Esophagus mucosa (tissue), 1 donor: ENCODE results near the gene SEH1L. TPM values are rescaled to one million over a fixed set of nuclear protein-coding genes. Genes with fewer than 3 reads are reported as not detected.
"Not testable (repeated sequence)": the region's sequence is repeated elsewhere in the genome, so short reads cannot be mapped to it uniquely, and the experiment has no call there.

ENCODE experiments used
- ATAC-seq: fragments of 200-7000 bp; cut with Tn5 transposase; one replicate; pipeline ENCODE4 v1.9.1; 2020
- total RNA-seq: library from RNA; stranded (reverse); gene quantifications from one replicate; pipeline ENCODE4 v1.2.4, GENCODE V29; 2023
- donor health status: DM: yes; HTN: yes; CAD: no.

The SEH1L gene
- total RNA-seq, 1 donor from 2014 or later: 41.4 TPM

DNA sequence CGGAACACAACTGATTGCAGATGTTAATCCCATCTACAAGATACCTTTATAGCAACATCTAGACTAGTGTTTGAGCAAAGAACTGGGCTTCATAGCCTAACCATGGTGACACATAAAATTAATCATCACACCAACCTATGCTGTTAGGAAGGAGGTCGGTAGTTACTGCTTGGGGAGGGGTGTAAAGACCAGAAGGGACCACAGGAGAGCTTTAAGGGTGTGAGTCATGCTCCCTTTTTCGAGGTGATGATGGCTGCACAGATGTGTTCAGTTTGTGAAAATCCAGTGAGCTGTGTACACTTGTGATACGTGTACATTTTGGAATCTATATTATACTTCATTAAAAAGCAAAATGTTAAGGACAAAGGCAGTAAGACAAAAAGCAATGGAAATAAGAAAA lies 4.6 kb upstream of the SEH1L start:
- no peak for ATAC-seq

DNA sequence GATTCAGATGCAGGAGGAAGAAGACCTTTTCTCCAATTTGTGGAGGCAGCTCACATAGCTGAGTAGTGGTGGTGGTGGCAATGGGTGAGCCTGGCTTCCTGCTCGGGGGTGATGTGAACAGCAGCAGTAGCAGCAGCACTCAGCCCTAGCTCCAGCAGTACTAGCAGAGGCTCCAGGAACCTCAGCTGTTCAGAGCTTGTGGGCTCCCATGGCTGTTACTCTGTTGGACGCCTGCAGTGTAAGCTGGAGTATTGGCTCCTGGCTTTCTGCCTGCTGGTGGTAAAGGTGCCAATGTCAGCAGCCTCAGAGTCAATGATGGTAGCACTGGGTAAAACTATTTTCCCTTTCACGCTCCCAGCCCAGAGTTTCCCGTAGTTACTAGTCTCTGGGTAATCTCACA lies 3.1 kb upstream of the SEH1L start:
- no peak for ATAC-seq

DNA sequence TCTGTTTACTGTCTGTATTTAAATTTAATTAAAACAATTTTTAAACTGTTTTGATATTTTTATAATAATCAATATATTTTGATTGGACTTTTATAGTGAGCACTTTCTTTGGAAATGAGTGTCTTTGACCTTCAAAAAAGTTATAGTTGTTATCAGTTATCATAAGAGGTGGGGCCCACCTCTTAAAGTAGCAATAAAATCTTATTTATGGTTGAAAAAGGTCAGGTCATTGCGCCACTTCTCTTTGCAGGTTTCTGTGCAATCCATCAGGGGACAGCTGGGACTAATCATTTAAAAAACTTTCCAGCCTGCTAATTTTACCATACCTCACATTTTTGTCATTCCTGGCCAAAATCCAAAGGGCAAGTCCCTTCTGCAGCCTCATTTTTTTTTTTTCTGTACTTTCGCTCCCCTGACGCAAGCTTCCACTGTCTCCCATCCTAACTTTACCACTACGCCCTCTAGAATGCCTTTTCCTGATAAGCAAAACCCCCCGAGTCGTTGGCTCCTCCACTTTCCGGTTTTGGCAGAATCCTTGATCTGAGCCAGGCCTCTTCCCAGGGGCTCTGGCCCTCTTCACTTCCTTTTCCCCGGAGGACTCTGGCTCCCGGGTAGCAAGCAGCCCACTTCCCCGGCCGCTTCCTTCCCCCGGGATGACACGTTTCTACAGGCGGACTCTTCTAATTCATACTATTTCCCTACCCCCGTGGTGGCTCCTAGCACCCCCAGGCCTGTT lies 1.1 kb upstream of the SEH1L start:
- ATAC-seq: no peak

DNA sequence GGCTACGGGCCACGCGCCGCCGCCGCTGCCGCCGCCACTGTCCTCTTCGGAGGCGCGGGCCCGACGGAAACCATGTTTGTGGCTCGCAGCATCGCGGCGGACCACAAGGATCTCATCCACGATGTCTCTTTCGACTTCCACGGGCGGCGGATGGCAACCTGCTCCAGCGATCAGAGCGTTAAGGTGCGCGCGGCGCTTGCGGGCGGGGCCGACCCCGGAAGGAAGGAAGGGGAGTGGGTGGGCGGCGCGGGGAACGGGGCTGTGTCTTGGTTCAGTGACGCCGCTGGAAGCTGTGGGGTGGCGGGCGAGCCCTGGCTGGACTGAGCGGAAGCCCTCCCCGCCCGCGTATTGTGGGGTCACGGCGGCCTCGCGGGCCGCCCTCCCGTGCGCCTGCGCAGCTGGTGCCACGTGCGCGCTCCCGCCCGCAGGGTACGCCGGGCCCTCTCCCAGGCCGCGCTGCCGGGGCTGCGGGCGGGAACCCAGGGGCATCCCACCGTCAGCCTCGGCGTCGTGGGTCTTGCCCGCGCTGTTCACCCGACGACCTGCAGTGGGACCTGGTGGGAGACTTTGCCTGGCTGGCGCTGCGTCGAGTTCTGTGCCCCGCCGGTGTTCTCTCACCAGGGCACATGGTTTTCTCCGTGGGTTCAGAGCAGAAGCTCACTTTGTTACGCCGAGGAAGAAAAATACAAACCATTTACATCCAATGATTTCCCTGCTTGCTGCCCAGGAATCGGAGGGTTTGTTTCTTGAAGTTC lies 416 bp downstream of the SEH1L start:
- ATAC-seq: peak; percentile 80

DNA sequence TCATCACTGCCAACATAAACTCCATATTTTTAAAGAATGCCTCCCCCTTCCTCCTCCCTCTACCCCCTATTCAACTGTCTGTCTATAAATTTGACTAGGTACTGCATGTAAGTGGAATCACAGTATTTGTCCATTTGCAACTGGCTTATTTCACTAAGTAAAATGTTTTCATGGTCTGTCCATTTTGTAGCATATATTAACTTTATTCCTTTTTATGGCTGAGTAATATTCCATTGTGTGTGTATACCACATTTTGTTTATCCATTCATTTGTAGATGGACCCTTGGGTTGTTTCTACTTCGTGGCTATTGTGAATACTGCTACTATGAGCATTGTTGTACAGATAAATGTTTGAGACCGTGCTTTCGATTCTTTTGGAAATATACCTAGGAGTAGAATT lies 10.7 kb downstream of the SEH1L start:
- ATAC-seq: no peak

DNA sequence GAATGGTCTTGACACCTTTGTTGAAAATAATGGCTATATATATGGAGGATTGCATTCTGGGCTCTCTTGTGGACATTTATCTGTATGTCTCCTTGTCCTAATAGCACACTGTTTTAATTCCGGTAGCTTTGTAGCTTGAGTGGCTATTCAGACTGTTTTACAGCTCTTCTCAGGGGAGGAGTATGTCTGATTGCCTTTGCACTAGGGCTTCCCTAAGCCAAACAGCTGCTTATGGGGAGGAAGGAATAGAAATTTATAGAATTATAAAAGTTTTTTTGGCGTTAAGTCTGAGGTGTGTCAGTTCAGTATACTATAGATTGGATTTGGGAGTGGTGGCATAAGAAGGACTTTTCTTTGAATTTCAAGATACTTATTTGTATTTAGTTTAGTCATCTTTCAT lies 12.6 kb downstream of the SEH1L start:
- ATAC-seq: no peak

DNA sequence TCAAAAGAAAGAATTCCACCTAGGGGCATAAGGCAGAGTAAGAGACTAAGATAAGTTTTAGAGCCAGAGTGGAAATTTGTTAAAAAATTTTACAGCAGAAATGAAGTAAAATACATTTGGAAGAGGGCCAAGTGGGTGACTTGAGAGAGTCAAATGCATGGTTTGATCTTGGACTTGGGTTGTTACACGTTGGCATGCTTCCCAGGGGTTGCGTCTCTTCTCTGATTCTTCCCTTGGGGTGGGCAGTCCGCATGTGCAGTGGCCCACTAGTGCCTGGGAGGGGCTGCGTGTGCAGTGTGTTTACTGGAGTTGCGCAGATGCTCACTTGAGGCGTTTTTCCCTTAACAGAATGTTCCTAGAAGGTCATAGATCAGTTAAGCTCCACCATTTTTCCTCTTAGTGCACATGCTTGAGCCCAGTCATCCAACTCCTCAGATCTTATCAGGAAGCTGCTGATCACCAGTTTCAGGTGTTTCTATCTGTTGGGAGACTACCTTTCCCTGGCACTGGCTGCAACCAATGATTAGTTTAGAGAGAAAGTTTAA lies 13.1 kb downstream of the SEH1L start:
- no peak for ATAC-seq

DNA sequence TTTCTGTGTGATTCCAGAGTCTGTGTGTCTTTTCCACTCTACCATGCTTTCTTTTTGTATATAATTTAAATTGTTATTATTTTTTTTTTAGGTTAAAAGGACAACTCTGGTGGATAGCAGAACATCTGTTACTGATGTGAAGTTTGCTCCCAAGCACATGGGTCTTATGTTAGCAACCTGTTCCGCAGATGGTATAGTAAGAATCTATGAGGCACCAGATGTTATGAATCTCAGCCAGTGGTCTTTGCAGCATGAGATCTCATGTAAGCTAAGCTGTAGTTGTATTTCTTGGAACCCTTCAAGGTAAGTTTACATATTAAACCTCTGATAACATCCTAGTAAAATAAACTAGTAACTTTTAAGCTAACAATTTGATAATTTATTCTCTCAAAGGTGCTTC lies 15.3 kb downstream of the SEH1L start:
- no peak for ATAC-seq

DNA sequence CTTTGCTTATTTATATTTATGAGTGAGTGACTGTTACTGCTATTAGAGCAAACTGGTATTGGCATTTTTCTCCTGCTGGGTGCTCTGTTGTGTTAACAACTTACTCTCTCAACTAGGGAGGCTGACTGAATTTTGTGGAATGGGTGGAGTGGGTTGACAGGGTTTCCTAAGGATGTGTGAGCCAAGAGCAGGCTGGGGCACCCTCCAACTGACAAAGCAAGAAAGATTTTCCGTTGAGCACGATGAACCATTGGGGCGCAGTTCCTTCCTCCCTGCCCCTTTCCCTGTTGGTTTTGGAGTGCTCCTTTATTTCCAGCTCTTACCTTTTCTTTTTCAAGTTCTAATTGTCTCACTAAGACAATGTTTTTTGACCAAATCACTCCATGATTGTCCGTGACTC lies 20.3 kb downstream of the SEH1L start:
- no peak for ATAC-seq

DNA sequence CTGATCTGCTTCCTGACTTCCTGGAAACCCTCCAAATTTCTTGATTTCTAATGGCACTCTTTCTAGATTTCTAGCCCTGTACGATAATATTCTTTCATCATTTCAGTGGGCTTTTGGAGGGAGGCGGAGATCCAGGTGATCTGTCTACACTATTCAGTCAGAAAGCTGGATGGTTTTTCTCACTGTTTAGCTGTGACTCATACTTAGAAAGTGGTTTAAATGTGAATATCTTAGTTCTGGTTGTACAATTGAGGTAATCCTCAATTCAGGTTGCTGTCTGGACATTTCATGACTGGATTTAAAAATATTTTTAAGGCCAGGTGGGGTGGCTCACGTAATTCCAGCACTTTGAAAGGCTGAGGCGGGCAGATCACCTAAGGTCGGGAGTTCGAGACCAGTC lies 20.8 kb downstream of the SEH1L start:
- no peak for ATAC-seq

DNA sequence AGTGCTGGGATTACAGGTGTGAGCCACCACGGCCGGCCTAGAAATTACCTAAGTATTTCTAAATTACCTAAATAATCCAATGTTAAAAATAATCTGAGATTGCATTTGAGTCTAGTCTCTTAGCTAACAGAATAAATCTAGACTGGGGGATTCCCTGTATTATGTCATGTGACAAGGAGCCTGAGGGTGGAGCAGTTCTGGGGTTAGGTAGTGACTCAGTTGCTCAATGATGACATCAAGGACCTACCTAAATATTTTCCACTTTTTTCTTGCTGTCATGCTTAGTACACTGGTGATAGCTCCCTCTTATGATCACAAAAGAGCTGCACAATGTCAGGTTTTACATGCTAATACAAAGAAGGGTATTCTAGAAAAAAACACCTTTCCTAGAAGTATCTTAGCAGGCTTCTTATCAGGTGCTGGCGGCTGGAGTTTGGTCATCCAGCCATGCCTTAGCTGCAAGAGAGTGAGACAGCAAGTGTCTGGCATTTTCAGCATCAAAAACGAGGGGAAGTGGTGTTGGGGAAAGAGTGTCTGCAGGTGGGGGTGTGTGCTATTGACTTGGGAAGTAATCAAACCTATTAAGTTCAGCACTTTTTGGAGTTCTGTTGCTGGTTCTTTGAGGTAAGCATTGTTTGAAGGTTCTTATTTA lies 25.9 kb downstream of the SEH1L start:
- no peak for ATAC-seq

DNA sequence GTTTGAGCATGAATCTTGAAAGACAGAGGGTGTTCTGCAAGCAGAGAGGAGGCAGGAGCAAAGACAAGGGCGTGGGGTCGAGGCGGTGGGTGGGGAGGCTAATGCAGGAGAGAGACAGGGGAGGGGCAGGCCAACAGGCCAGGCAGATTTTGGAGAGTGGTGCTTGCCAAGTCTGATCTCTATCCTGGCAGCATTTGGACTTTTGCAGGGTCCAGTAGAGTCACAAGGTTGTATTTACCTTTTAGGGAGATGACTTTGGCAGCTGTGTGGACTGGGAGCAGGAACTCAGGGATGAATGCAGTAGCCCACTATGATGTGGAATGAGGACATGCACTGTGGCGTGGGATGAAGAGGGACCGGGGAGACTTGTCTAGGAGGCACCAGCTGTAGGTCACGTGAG lies 27.7 kb downstream of the SEH1L start:
- no peak for ATAC-seq

DNA sequence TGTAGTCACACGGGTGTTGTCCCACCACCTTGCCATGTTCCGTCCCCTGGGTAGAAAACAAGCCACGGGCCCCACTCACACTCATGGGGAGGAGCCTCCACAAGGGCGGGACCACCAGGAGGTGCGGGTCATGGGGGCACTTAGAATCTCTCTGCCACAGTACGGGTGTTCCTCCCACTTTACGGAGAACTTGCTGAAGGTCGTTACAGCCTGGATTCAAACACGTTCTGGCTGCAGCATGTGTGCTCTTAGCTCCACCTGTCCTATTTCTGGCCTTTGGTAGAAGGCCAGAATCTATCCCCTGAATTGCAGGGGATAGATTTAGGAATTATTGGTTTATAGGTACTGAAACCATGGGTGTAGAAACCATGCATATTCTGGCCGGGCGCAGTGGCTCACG lies 28.5 kb downstream of the SEH1L start:
- ATAC-seq: no peak

DNA sequence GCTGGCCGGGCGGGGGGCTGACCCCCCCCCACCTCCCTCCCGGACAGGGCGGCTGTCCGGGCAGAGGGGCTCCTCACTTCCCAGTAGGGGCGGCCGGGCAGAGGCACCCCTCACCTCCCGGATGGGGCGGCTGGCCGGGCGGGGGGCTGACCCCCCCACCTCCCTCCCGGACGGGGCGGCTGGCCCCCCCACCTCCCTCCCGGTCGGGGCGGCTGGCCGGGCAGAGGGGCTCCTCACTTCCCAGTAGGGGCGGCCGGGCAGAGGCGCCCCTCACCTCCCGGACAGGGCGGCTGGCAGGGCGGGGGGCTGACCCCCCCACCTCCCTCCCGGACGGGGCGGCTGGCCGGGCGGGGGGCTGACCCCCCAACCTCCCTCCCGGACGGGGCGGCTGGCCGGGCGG lies 32.3 kb downstream of the SEH1L start:
- not testable (repeated sequence) for ATAC-seq

DNA sequence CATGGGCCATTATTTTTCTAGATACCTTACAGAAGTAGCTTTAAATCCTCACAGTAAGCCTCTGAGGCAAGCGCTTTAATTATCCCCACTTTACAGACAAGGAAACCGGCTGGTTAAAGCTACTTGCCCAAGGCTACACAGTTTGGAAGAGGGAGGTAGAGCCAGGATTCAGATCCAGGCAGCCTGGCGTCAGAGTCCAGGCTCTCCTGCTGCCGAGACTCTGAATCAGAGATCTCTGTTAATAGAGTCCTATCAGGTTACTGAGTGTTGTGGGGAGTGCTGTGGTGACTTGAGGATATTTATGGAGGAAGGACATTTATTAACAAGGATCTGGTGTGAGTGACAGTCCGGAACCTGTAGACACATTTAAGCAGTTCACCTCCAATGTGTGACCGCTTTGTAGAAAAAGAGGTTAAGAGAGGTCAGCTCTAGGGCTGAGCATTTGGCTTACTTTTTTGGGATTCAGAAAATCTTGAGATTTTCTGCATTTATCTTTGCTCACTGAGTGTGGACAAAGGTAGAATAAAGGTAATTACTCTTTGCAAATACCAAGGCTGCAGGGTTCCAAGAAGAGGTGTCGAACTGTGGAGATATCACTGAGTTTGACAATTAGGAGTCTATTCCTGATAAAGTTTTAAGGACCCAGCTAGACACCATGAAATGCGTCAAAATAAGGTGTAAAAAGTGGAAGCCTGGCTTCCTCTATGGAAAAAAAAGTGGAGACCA lies 41.7 kb downstream of the SEH1L start:
- ATAC-seq: no peak

DNA sequence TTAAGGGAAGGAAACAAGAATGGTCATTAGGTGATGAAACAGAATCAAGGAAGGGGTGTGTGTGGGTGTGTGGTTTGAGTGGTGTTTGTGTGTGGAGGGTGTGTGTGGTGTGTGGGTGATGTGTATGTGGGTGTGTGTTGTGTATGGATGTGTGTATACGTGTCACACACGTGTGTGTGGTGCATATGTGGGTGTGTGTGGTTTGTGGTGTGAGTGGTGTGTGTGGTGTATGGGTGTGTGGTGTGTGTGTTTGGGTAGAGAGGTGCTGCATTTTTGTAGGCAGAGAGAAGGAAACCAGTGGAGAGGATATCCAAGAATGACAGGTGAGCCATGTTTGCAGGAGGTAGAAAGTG lies 42.3 kb downstream of the SEH1L start:
- peak; percentile 26 for ATAC-seq

DNA sequence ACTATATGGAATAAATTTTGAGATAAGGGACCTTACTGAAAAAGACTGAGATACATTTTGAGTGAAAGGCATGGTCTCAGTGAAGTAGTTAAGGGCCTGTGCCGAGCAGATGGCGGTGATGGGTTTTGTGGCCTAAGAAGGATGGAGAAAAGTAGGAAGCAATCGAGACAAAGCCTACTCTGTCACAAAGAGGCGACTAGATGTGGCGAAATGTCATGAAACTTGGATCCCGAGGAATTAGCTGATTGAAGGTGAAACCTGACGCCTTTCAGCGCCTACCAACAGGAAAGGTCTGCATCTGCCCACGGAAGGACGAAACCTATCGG lies 42.8 kb downstream of the SEH1L start:
- ATAC-seq: no peak

DNA sequence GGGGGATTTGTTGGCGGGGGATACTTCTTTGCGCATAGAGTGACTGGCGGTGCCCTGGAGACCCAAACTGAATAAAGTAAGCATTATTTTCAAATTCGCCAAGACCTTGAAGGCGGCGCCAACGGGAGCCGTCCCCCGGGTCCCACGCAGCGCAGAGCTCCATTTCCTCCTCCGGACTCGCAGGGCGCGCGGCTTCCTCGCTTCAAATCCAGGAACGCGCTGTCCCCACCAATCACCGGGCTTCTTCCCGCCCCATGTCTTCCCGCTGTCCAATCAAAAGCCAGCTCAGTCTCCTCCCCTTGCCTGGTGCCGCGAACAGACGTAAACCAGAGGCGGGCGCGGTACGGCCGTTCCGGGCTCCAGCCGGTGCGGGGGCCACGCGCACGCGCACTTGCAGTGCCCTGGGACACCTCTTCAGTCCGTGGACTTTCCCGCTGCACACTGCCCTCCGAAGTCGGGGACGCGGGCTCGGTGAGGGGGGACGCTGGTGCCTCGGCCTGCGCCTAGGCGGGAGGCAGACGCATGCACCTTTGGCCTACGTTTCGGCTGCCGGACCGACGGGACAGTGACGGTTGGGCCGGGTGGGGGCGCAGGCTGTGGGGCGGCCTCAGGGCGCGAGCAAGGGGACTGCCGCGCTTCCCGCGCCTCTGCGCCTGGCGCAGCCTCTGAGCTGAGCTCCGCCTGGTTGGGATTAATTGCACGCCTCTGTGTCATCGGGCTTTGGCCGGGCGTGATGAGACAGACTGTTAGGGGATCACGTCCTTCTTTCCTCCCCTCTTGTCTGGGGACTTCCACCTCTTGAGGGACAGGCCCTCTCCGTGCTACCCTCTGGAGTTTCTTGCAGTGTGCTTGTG lies 43.4 kb downstream of the SEH1L start, which contains the start of gene CEP192:
TSS of gene CEP192 (plus strand) at position 396 of the 854 bp plus-strand sequence. CDS start 8,063 bp downstream, outside the sequence.
- peak; percentile 98 for ATAC-seq

DNA sequence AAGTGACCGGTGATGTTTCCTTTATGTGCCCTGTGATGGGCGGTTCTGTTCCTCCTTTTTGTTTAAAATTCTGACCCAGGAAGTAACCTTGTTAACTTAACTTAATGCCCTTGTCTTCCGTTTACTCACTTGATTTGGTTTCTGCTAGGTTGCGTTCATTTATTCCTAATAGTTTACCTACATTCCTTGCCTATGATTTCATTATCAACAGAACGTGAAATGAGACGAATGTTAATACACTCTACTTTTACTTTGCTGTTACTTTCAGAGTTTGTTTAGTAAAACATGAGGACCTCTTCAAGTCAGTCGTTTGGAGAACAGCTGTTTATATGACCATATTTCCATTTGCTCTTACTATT lies 44.0 kb downstream of the SEH1L start:
- no peak for ATAC-seq

DNA sequence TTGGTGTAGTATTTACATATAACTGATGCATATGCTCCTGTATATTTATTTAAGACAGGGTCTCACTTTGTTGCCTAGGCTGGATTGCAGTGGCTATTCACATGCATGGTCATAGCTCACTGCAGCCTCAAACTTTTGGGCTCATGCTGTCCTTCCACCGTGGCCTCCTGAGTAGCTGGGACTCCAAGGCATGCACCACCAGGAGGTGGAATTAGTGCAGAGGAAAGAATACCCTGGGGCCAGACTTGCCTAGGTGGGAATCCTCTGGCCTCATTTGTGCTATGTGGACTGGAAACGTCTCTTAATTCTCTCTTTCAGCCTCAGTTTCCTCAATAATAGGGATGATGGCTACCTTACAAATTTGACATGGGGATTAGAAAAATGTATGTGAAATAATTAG lies 45.6 kb downstream of the SEH1L start:
- ATAC-seq: no peak

DNA sequence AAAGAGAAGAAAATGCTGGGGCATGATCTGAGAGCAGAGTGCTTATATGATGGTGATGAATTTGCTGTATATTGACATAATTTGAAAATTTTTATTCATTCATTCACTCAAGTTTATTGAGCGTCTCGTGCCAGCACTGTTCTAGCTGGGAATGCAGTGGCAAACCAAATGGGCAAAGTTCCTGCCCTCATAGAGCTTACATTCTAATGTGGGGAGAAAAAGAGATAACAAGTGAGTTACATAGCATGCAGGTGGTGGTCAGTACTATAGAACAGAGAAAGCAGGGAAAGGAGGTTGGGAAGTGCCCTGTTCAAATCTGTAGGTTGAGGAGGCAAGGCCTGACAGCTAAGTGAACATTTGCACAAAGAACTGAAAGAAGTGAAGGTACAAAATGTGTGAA lies 47.6 kb downstream of the SEH1L start:
- ATAC-seq: no peak

DNA sequence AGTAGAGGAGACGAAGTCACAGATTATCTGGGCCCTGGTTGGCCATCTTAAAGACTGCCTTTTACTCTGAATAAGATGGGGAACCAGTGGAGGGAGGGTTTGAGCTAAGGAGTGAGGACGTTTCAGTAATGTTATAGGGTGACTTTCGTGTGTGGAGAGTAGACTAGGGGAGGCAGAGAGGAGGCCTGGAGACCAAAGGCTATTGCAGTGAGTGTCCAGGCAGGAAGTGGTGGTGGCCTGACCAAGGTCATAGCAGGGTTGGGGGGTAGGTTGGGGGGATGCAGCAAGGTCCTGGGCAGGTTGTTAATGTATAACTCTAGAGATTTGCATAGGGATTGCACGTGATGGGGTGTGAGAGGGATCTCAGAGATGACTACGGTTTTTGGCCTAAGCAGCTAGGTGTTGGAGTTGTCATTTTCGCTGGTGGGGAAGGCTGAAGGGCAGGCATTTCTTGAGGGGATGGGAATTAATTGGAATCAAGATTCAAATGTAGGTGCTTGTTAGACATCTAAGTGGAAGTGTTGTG lies 48.2 kb downstream of the SEH1L start:
- ATAC-seq: no peak
